ENCODE results near the gene C19orf12.
A peak's percentile ranks its signal among the peaks of the same experiment; 100 is the strongest.

The C19orf12 gene

GRCh38 chr19:29662604-29663404 lies 52.3 kb downstream of the C19orf12 start:
- TF ChIP-seq EGR1 (IDR thresholded peaks at IDR 0.05), result no peak
- TF ChIP-seq YY1 (IDR thresholded peaks at IDR 0.05; ENCODE audit: low read depth), result no peak
- no peak for TF ChIP-seq REST (IDR thresholded peaks at IDR 0.05; ENCODE audit: low read depth)
- no peak for TF ChIP-seq RAD21 (IDR thresholded peaks at IDR 0.05; ENCODE audit: low read depth)
- TF ChIP-seq ZBTB7A (IDR thresholded peaks at IDR 0.05; ENCODE audit: low read depth), result 0 out of 2 replicates have a peak, but pooled peaks have one; percentile 23
- TF ChIP-seq FOXM1 (IDR thresholded peaks at IDR 0.05; ENCODE audit: borderline replicate concordance, low read depth), result no peak
- TF ChIP-seq TEAD4 (IDR thresholded peaks at IDR 0.05), result no peak
- TF ChIP-seq USF1 (IDR thresholded peaks at IDR 0.05), result no peak
- 0 out of 2 replicates have a peak, but pooled peaks have one; percentile 6 for TF ChIP-seq NFIC (IDR thresholded peaks at IDR 0.05)

- no peak for TF ChIP-seq ZBTB7A (IDR thresholded peaks at IDR 0.05; ENCODE audit: low read depth)
- no peak for TF ChIP-seq CREB1 (IDR thresholded peaks at IDR 0.05; ENCODE audit: low read depth)
- TF ChIP-seq TEAD4 (IDR thresholded peaks at IDR 0.05), result no peak
- no peak for TF ChIP-seq USF1 (IDR thresholded peaks at IDR 0.05)
- TF ChIP-seq NFIC (IDR thresholded peaks at IDR 0.05), result no peak
- no peak for TF ChIP-seq TAF1 (IDR thresholded peaks at IDR 0.05; ENCODE audit: low read depth)
- TF ChIP-seq EP300 (IDR thresholded peaks at IDR 0.05; ENCODE audit: borderline replicate concordance), result no peak
- no peak for TF ChIP-seq REST (IDR thresholded peaks at IDR 0.05; ENCODE audit: low read depth)
- no peak for TF ChIP-seq YY1 (IDR thresholded peaks at IDR 0.05; ENCODE audit: low read depth)
- no peak for TF ChIP-seq FOXM1 (IDR thresholded peaks at IDR 0.05; ENCODE audit: borderline replicate concordance, low read depth)
- TF ChIP-seq TCF12 (IDR thresholded peaks at IDR 0.05; ENCODE audit: low read depth), result no peak
- no peak for TF ChIP-seq CEBPB (IDR thresholded peaks at IDR 0.05)
Measured at GRCh38 chr19:29662278-29662603, 52.8 kb downstream of the C19orf12 start.

- TF ChIP-seq NFIC (IDR thresholded peaks at IDR 0.05) (no peak), TAF1 (IDR thresholded peaks at IDR 0.05; ENCODE audit: low read depth) (no peak), CREB1 (IDR thresholded peaks at IDR 0.05; ENCODE audit: low read depth) (no peak), TCF12 (IDR thresholded peaks at IDR 0.05; ENCODE audit: low read depth) (no peak), ZBTB7A (IDR thresholded peaks at IDR 0.05; ENCODE audit: low read depth) (no peak), MAX (IDR thresholded peaks at IDR 0.05) (no peak), EP300 (IDR thresholded peaks at IDR 0.05; ENCODE audit: borderline replicate concordance) (no peak), RAD21 (IDR thresholded peaks at IDR 0.05; ENCODE audit: low read depth) (no peak), EGR1 (IDR thresholded peaks at IDR 0.05) (no peak), YY1 (IDR thresholded peaks at IDR 0.05; ENCODE audit: low read depth) (no peak), REST (IDR thresholded peaks at IDR 0.05; ENCODE audit: low read depth) (no peak)
Measured at GRCh38 chr19:29660835-29661234, 54.2 kb downstream of the C19orf12 start.

- TF ChIP-seq EP300 (IDR thresholded peaks at IDR 0.05; ENCODE audit: borderline replicate concordance) (no peak), ZBTB7A (IDR thresholded peaks at IDR 0.05; ENCODE audit: low read depth) (no peak), TAF1 (IDR thresholded peaks at IDR 0.05; ENCODE audit: low read depth) (no peak), MAX (IDR thresholded peaks at IDR 0.05) (no peak), YY1 (IDR thresholded peaks at IDR 0.05; ENCODE audit: low read depth) (no peak), NFIC (IDR thresholded peaks at IDR 0.05) (no peak), CEBPB (IDR thresholded peaks at IDR 0.05) (no peak), TCF12 (IDR thresholded peaks at IDR 0.05; ENCODE audit: low read depth) (no peak), TEAD4 (IDR thresholded peaks at IDR 0.05) (no peak), REST (IDR thresholded peaks at IDR 0.05; ENCODE audit: low read depth) (no peak), USF1 (IDR thresholded peaks at IDR 0.05) (no peak), RAD21 (IDR thresholded peaks at IDR 0.05; ENCODE audit: low read depth) (no peak), FOXM1 (IDR thresholded peaks at IDR 0.05; ENCODE audit: borderline replicate concordance, low read depth) (no peak)
Measured at GRCh38 chr19:29658221-29658991, 56.7 kb downstream of the C19orf12 start.

All from Ishikawa (cell line).